OCI-LY7 (cell line): Measurements from ENCODE around the gene HSD17B1.

ENCODE experiments used
- EZH2phosphoT487 ChIP-seq: fragments of 200-600 bp; sonication (generic); IDR thresholded peaks from 2 replicates; pipeline ENCODE4 v1.6.1; 2018; ENCODE audit warnings: low read depth, borderline replicate concordance, mild to moderate bottlenecking, mixed run types, antibody characterized with exemption, low read length, moderate library complexity, mixed read lengths
- TF ChIP-seq, protein P1 (sequence below): fragments of 200-600 bp; sonication (generic); conservative IDR thresholded peaks from 2 replicates; pipeline ENCODE4 v1.5.1; 2014; ENCODE audit warnings: mild to moderate bottlenecking, antibody characterized with exemption, low read length, moderate library complexity, mixed read lengths

DNA sequence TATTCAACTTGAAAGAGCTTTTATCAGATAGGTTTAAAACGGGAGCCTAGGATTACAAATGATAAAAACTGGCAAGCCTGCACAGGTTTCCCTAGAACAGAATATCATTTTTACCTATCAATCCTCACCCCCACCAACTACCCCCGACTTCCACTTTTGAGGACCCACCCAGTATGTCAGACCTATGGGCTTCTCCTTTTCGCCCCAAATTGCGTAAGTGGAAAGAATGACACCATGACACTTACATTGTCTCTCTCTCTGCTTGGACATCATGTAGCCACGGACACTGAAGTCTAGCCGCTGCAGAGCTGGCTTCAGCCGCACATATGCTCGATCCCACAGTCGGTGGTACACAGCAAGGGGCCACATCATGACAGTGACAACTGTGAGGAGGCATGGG, 32.2 kb downstream of the HSD17B1 start:
- TF ChIP-seq, protein P1, sequence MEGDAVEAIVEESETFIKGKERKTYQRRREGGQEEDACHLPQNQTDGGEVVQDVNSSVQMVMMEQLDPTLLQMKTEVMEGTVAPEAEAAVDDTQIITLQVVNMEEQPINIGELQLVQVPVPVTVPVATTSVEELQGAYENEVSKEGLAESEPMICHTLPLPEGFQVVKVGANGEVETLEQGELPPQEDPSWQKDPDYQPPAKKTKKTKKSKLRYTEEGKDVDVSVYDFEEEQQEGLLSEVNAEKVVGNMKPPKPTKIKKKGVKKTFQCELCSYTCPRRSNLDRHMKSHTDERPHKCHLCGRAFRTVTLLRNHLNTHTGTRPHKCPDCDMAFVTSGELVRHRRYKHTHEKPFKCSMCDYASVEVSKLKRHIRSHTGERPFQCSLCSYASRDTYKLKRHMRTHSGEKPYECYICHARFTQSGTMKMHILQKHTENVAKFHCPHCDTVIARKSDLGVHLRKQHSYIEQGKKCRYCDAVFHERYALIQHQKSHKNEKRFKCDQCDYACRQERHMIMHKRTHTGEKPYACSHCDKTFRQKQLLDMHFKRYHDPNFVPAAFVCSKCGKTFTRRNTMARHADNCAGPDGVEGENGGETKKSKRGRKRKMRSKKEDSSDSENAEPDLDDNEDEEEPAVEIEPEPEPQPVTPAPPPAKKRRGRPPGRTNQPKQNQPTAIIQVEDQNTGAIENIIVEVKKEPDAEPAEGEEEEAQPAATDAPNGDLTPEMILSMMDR: no peak
- TF ChIP-seq EZH2phosphoT487: no peak
